Measurements from ENCODE around the gene WIPF1. TPM values are rescaled to one million over a fixed set of nuclear protein-coding genes. Genes with fewer than 3 reads are reported as not detected.
A peak's percentile ranks its signal among the peaks of the same experiment; 100 is the strongest.

WIPF1 gene
- polyA plus RNA-seq, 2 of the 4 experiments (the other 2 are of a cell fraction): 16.4 to 20.1 TPM

- 81% methylated on average over 7 of the region's 7 CpGs for WGBS (ENCODE audit: missing lambda C conversion rate)
- DNase-seq (ENCODE audit: low read depth in 1 of 2, low spot score in 1 of 2) (no peak), ATAC-seq (no peak), FAIRE-seq (no peak)
- ChIA-PET POLR2A (interaction anchor here (0.6 kb wide), 1 partner anchor 73 kb away, joined by 3 read pairs; no protein-coding TSS in a partner anchor), CTCF (interaction anchor here (1.1 to 1.6 kb wide), 3 partner anchors 12 to 88 kb away, joined by 3 to 5 read pairs (median 3); no protein-coding TSS in a partner anchor)
- TF ChIP-seq NR3C1 (IDR thresholded peaks at IDR 0.05) (no peak), RNF2 (IDR thresholded peaks at IDR 0.05; ENCODE audit: borderline replicate concordance, low read depth) (no peak), ELK1 (IDR thresholded peaks at IDR 0.05; ENCODE audit: low read depth, low read length) (no peak), BCL3 (IDR thresholded peaks at IDR 0.05) (no peak), CHD2 (IDR thresholded peaks at IDR 0.05; ENCODE audit: low read length, partially characterized antibody) (no peak), HEYL (CRISPR knock-in tag; IDR thresholded peaks at IDR 0.05) (no peak), POLR2AphosphoS2 (conservative IDR thresholded peaks at IDR 0.05; ENCODE audit: low read length) (no peak), TFCP2L1 (CRISPR knock-in tag; IDR thresholded peaks at IDR 0.05) (no peak), FOXS1 (CRISPR knock-in tag; IDR thresholded peaks at IDR 0.05) (no peak), TP53 (CRISPR knock-in tag; IDR thresholded peaks at IDR 0.05) (no peak), BHLHE40 (IDR thresholded peaks at IDR 0.05; ENCODE audit: low read depth, low read length) (no peak), SMC3 (IDR thresholded peaks at IDR 0.05) (no peak), JUNB (IDR thresholded peaks at IDR 0.05) (no peak), RARB (CRISPR knock-in tag; IDR thresholded peaks at IDR 0.05) (no peak), MYC (IDR thresholded peaks at IDR 0.05; ENCODE audit: borderline replicate concordance, low read length) (no peak), CHD4 (IDR thresholded peaks at IDR 0.05; ENCODE audit: borderline replicate concordance) (no peak), NPAS2 (CRISPR knock-in tag; IDR thresholded peaks at IDR 0.05; ENCODE audit: borderline replicate concordance) (no peak), ESRRA (IDR thresholded peaks at IDR 0.05; ENCODE audit: borderline replicate concordance, low read length) (no peak)
- no peaks in the 10 kb centered on the region for H3K9me3 ChIP-seq
- peak overlapping the region; percentile 42 to 49; a peak in 3 of 6 replicates for H3K27ac ChIP-seq
- H3K4me1 ChIP-seq: peaks cover 69% of the 10 kb centered on the region
- no peak overlapping the region for H3K4me3 ChIP-seq
- no peak overlapping the region for H3K4me2 ChIP-seq
Measured at GRCh38 chr2:174610243-174610995, 12.8 kb upstream of the WIPF1 start.

GRCh38 chr2:174609261-174609660 lies 11.7 kb upstream of the WIPF1 start:
- CTCF ChIA-PET: interaction anchor here (1.3 kb wide), 2 partner anchors 79 to 87 kb away, joined by 3 read pairs; no protein-coding TSS in a partner anchor

GRCh38 chr2:174608866-174609214 lies 11.2 kb upstream of the WIPF1 start:
- H3K27ac ChIP-seq: peak overlapping the region; percentile 27 to 81; a peak in 1 of 6 replicates
- H3K4me1 ChIP-seq: peaks cover 61% of the 10 kb centered on the region
- CTCF ChIA-PET: interaction anchor here (1.3 kb wide), 2 partner anchors 80 to 88 kb away, joined by 3 read pairs; no protein-coding TSS in a partner anchor
- POLR2A ChIA-PET: no interaction called here
- TF ChIP-seq KDM1A (IDR thresholded peaks at IDR 0.05; ENCODE audit: low read depth): no peak
- TF ChIP-seq JUNB (IDR thresholded peaks at IDR 0.05): no peak
- DNase-seq (ENCODE audit: low read depth in 1 of 2, low spot score in 1 of 2) (no peak), FAIRE-seq (no peak), ATAC-seq (0 out of 6 replicates have a peak, but pooled peaks of 1 of the 2 experiments have one; percentile 10)
- H3K4me2 ChIP-seq: no peak overlapping the region; the same call in 2 of the 3 replicates
- H3K4me3 ChIP-seq: no peak overlapping the region
- no peaks in the 10 kb centered on the region for H3K9me3 ChIP-seq

More at GRCh38 chr2:174609261-174609660, 11.7 kb upstream of the WIPF1 start:
- no peak for DNase-seq (ENCODE audit: low read depth in 1 of 2, low spot score in 1 of 2)
- TF ChIP-seq E2F6 (IDR thresholded peaks at IDR 0.05; ENCODE audit: borderline replicate concordance, low read depth) (no peak), JUN (IDR thresholded peaks at IDR 0.05) (no peak)
- Histone ChIP-seq H3K27ac (peak overlapping the region in 1 of 2 experiments; percentile 81; a peak in 1 of 6 replicates), H3K9me3 (no peaks in the 10 kb centered on the region), H3K4me2 (no peak overlapping the region), H3K4me1 (peaks cover 64% of the 10 kb centered on the region), H3K4me3 (no peak overlapping the region)
- POLR2A ChIA-PET: no interaction called here
- FAIRE-seq: no peak
- no peak for ATAC-seq
- WGBS (ENCODE audit: missing lambda C conversion rate): 98% methylated on average over 4 of the region's 4 CpGs

Data from A549 (cell line).